GM18511 (cell line): ENCODE measurements around the gene TRIM63.
A peak's percentile ranks its signal among the peaks of the same experiment; 100 is the strongest.

Experiments
- ATAC-seq: cut with Tn5 transposase; IDR thresholded peaks from one replicate; pipeline ENCODE4 v1.9.1; 2021; ENCODE audit warnings: mild to moderate bottlenecking, moderate library complexity; ENCODE audit not compliant: unreplicated experiment

The TRIM63 gene

DNA sequence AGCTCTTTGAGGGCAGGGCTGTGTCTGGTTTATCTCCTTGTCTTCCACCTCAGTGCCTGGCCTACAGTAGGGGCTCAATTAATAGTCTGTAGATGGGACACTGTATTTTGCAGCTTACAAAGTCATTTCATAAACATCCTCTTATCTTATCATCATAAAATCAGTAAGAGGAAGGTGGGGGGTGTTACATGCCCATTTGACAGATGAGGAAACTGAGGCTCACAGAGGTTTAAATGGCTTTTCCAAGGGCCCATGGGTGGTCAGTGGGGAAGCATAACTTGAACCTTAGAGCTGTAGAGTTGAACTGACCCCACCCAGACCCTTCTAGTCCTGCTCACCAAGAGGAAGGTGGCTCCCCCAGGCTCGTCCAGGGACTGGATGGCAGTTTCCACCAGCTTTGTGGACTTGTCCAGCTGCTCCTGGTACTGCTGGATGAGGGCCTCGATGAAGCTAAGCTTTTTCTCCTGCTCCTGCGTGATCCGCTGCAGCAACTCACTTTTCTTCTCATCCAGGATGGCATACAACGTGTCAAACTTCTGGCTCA, 9.3 kb downstream of the TRIM63 start:
- no peak for ATAC-seq

DNA sequence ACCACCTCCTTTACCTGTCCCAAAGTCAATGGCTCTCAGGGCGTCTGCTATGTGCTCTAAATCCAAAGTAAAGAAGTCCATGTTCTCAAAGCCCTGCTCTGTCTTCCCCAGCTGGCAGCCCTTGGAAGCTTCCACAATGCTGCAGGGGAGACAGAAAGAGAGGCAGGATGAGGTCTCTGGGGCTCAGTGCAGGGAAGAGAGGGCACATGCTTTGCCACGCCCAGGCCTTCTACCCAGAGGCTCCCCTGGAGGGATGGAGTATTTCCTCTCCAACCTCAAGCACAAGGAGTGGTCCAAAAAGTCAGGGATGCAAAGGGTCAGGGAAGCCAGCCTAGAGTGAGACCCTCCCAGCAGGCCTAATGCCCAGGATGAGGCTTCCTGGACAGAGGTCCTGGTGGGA, 10.2 kb downstream of the TRIM63 start:
- no peak for ATAC-seq

DNA sequence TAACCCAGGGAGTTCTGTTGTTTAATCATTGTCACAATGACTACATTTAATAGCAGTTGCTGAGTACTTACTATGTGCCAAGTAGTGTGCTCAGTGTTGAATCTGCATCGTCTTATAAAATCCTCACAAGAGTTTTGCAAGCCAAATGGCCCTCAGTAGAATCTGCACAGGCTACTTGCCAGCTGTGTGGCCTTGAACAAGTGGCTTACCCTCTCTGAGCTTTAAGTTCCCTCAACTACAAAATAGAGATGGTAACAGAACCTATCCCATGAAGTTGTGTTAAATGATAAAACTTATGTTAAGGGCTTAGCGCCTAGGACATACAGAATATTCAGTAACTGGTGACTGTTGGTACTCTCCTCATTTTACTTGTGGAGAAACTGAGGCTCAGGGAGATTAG, 12.4 kb downstream of the TRIM63 start:
- ATAC-seq = no peak

DNA sequence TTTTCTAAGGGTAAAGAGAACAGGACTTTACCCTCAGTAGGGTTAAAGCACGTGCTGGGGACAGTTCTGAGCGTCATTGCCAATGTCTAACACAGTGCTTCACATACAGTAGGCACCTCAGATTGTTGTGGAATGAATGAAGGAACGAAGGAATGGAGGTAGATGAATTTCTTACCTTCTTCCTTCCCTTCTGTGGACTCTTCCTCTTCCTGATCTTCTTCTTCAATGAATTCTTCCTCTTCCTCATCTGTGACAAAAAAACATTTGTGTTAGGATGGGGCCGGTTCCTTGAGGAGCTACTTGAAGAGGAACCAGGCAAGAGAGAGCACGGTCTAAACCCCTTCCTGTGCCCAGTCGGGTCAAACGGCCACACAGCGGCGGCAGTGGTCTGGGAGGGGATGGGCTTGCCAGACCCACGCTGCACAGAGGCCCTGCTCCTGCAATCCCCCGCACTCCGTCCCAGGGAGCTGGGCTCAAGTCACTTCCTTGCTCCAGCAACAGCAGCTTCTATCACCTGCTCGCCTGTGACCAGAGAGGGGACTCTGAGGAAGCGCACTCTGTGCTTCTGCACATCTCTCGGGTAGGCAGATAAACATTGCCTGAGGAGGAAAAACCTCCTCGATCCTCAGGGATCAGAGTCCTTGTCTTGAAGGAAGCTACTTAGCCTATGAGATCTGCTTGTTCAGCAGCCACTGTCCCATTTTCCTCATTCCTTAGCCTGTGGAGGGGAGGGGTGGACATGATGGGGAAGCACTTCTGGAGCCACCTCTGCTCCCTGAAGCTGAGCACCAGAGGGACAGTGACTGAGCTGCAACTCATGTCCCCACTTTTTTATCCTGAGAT, 13.5 kb downstream of the TRIM63 start:
- no peak for ATAC-seq

DNA sequence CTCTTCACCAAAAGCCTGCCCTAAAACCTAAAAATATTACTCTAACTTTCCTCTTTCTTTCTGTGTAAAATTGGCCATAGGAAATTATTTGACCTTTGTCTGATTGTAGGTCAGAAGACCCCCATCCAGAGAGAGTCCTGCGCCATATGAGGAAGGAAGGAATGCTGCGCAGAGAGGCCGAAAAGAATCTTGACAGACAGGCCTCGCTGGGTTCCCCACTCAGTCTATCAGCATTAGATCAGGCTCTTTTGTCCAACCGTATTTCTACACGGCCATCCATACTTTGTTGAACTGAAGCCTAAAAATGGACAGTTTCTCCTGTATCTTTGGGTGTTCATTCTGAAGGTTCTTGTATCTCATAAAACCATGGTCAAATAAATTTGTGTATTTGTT, 17.2 kb downstream of the TRIM63 start:
- no peak for ATAC-seq

DNA sequence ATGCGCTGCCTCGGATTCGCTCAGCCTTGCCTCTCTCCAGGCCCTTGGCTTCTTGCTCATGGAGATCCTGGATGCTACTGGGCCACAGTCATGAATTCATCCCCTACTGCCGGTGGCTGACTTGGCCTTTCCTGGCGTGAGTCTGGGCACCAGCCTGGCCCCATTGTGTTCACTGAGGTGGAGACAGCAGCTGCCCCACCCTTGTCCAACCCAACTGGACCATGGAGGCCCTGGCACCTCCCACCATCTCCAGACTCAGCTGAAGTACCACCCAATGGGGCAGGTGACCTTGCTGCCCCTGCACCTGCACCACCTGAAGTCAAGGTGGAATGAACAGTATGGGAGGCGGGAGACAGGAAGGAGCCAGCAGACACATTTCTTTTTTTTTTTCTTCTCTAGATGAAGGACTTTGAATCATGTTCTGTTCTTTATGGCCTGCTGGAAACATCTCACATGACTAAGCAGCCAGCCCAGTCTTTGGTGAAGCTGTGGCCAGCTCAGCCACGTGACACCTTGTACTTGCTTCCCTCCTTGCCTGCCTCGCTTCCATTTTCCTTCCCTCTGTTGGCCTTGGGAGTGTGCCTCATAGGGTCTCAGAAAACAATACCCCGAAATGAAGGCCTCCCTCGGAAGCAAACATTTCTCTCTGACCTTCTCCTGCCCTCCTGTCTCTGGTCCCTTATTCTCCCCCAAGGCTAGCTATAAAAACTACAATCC, 17.7 kb downstream of the TRIM63 start:
- no peak for ATAC-seq

DNA sequence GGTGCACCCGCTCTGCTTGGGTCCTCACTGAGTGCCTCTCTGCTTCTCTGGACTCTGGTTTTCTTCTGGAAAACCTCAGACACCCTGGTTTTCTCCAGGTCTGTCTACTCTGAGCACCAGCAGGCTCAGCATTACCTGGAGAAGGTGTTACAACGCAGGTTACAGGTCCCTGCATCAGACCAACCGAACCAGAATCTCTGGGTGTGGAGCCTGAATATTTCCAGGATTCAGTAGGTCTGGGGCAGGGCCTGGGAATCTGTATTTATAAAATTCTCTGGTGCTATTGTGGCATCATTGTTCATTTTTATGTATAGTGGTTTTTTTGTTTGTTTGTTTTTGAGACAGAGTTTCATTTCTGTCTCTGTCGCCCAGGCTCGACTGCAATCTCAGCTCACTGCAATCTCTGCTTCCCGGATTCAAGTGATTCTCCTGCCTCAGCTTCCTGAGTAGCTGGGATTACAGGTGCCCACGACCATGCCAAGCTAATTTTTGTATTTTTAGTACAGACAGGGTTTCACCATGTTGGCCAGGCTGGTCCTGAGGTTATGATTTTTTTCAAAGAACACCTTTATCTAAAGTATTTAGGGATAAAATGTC, 20.1 kb downstream of the TRIM63 start:
- no peak for ATAC-seq

DNA sequence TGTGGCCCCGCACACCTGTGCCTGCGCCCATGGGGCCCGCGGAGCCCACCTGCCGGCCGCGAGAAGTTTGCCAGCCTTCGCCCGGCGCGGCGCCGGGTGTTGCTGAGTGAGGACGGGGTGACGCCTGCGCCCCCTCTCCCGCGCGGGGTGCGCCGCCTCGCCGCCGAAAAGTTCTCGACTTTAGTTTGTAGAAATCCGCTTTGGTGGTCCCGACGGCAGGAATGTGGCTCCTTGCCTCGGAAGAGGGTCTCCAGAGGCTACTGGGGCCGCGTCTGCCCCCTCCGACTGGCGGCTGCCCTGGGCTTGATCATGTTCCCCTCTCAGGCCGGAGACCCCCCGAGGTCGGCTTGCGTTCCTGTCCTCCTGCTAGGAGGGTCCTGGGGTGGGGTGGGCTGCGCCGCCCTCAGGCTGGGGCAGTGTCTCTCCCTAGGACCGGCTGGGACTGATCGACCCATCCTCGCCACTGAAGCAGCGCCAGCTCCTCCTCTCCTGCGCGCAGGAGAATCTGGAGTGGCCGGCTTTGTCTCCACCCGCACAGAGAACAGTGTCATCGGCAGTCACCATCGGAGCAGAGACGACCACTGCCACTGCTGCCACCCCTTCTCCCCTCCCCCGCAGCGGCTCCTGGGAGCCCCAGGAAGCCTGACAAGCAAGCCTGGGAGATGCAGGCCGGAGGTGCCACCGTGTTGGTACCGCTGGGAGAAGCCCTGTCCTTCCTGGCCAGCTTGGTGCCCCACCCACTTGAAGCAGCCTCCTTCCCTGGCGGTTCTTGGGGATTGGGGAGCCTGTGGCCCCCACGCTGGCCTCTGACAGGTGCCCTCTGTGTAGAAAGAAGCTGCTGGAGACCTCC, 21.0 kb downstream of the TRIM63 start:
- ATAC-seq = no peak

DNA sequence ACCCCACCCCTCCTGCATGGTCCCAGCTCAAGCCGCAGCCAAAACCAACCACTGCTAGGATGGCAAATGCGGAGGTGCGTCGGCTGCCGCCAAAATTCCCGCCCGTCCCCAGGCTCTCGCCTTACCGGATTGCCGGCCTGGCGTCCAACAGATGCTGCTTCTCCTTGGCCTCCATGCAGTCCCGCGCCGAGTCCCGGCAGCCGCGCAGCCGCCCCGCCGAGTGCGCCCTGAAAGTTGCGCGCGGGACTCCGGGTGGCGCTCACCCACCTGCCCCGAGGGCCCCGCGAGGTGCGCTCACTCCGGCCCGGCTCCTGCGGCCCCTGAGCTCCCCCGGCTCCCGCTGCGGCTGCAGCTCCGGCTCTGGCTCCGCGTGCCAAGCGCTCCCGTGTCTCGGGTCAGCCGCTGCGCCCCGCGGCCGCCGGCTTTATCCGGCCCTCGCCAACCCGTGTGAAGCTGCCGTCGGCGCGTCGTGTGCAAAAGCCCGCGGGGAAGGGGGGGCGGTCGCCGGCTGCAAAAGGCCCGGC, 21.6 kb downstream of the TRIM63 start, which contains the start of gene SLC30A2:
Gene SLC30A2, minus strand, starts transcription at position 397 of the 524 bp plus-strand sequence. Its CDS starts 222 bp downstream, at position 175.
- ATAC-seq = no peak

DNA sequence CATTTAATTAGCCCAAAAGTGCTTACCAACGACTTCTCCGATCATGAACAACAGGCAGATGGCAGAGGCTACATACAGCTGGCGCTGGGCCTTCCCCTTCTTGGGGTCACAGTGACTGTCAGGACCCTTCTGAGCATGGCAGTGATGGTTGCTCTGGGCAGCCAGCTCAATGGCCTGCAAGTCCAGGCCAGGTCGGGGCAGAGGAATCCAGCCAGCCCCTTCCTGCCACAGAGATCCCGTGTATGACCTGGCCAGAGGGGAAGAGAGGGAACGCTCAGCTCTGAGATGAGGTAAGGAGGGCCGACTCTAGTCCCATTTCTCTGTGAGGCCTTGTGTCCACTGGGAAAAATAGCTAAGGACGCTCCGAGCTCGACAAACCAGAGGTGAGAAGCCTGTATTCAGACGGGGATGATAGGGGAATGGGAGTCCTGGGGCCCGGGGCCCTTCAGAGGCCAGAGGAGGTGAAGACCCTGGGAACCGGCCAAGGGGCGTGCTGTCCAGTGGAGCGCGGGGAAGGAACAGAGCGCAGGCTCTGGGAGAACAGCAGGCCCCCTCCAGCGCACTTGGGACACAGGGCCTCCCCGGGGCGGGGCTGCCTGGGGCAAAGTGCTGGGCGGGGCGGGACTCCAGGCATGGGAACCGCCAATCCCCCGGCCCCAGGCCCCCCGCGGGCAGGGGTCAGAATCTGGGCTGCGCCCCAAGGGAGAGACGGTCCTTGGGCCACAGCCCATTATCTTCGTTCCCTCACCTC, 22.3 kb downstream of the TRIM63 start:
- no peak for ATAC-seq

DNA sequence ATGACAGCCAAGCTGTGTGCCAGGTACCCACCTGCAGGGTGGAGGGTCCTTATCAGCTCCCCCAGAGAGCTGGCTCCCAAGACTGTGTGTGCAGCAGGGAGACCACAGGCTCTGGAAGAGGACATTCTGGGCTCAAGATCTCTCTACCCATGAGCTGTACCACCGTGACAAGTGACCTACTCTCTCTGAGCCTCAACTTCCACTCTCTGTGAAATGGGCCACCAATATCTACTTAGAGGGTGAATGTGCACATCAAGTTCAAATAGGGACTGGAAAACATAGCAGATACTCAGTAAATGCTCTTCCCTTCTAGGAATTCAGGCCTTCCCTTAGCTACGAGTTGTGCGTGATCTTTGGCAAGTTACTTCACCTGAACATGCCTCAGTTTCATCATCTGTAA, 23.0 kb downstream of the TRIM63 start:
- no peak for ATAC-seq

DNA sequence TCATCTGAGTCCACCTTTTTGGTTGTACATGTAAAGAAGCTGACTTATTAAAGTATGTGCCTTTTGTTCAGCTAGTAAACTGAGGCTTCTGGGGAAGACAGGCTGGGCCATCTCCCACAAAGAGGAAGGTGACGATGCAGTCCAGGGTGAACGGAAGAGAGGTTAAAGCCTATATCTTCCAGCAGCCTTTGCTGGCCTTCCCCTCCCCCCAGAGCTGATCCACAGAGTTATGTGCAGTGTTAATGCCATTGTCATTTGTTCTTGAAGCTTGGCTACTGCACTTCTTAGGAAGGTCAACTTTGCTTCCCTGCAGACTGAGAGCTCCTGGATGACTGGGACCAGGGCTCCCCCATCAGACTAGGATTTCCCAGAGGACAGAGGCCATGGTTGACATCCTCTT, 23.7 kb downstream of the TRIM63 start:
- ATAC-seq = no peak

DNA sequence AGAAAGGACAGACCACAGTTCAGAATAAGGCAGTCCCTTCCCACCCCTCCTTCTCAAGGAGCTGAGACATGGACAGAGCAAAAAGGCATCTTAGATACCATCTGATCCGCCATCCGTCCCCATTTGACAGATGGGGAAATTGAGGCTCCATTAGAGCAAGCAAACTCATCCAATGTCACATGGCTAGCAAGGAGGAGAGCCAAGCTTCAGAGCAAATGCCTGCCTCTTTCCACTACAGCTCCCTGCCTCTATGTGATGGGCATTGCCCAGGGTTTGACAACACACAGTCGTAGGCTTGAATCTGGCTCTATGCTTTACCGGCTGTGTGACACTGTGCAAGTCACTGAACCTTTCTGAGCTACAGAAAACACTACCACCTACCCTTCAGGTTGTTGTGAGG, 25.5 kb downstream of the TRIM63 start:
- ATAC-seq = no peak

DNA sequence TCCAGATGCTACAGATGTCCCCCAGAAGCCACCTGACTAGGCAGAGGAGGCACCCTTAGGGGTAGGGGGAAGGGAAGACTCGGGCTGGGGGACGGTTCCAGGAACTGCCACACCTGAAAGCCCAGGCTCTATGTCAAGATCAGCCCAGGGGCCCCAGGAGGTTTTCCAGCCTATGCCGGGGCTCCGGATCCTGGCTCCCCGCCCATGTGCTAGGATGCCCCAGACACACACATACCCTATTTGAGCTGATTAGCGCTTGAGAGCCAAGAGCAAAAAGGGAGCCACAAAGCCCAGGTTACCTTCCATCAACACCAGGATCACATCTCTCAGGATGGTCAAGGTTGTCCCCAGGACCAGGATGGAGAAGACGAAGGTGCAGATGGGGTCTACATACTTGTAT, 26.0 kb downstream of the TRIM63 start:
- ATAC-seq = no peak

DNA sequence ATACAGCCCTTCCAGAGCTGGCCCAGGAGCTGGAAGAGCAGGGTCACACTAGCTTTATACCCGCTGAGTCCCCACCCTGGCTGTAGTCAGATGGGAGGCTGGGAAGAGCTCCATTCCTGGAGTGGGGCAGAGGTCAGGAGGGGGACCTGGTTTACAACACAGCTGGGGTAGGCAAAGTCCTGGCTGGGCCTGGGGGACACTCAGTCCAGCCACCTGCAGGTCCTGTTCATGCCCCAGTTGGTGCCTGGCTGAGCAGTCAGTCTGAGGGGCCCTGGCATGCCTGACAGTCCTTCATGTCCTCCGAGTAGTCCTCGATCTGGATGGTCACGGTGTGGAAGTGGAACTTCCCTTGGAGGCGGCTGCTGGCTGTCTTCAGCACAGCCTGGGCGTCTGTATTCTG, 28.5 kb downstream of the TRIM63 start:
- ATAC-seq = no peak

DNA sequence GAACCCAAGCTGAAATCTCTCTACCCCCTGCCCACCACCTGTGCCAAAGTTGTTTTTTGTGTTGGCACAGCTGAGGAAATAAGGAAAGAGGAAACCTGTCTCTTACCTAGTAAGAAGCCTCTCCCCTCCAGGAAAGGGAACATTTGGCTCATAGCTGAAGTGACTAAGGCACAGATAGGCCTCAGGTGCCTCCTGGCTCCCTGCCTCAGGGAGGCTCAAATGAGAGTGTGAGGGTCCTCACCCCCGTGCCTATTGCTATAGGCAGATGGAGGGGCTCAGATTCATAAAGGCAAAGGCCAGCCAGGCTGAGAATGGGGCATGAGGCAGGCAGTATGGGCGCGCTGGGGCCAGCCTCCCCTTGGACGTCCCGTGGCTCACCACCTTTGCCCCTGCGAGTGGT, 29.0 kb downstream of the TRIM63 start:
- ATAC-seq = no peak

DNA sequence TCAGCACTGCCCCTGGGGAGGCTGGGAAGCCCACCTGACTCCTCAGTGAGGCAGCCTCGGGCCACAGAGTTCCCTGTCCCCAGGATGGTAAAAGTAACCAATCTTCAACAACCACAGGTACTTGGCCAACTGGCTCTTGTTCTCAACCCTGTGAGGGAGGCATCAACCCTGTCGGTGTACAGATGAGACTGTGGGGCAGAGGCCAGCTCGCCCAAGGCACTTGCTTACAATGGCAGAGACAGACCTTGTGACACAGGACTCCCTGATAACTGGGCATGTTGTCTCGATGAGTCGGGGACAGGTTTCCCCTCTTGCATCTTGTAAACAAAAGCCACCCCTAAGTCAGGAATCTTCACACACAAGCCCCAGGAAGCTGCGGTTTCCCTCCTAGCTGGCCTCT, 29.5 kb downstream of the TRIM63 start:
- ATAC-seq = no peak

DNA sequence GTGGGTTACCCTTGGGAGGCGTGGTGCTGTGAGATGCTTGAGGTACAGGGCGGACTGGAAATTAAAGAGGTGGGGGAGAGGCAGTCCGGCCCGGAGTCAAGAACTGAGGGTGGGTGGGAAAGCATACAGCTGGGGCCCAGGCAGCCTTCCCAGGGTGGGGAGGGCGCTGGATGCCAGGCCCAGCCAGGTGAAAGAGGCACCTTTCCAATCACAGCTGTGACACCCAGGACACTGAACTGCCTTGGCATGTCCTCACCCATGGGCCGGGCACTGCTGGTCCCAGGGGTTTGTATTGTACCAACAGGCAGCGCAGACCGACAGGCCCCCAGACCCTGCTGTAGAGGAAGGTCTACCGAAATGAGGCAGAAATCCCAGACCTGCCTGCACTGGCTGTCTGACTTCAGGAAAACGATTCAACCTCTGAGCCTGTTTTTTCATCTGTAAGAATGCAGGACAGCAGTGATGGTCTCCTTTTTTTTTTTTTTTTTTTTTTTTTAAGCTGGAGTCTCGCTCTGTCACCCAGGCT, 30.6 kb downstream of the TRIM63 start:
- ATAC-seq = no peak

DNA sequence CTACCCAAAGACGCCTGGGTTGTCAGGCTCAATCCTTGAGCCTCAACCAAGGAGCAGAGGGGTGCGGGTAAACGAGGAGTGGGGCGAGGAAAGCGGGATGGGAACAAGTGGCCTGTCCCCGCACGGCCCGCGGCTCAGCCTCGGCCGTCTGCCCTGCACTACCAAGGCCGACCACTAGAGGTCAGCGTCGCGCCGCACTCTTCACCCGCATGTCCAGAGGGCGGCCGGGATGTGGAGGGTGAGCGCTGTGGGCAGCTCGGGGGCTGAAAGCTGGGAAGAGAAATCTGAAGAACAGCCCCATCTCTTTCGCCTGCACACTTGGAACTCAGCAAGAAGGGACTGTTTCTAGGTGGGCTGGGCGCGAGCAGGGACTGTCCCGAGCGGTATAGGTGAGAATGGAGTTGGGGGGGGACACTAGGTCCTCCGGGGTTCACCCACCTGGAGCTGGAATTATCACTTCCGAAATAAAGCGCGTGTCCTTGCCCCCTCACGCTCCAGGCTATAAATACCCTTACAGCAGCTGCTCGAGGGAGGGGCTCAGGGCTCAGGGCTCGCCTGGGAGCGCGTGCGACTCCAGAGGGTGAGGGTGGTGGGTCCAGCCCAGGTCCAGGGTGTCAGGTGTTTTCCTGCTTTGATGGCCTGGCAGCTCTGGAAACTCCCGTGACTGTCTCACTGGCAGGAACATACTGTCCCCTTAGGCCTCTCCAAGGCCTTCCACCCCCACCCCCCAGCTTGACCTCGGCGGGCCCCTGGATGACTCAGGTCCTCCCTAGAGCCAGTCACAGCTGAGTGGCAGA, 31.3 kb downstream of the TRIM63 start:
- ATAC-seq = peak; percentile 78
